Stomach smooth muscle (tissue), 2 donors: Measurements from ENCODE around the gene BHLHA15.

Source experiments
- H3K27ac ChIP-seq: one replicate; pipeline ENCODE4 v1.7.0; 2013; ENCODE audit warnings: mild to moderate bottlenecking, low read length, inconsistent platforms
- H3K27me3 ChIP-seq, 2 donors: one replicate each; pipeline ENCODE4 v1.7.0; 2013; ENCODE audit warnings: low read length in 2 of 2; ENCODE audit not compliant: insufficient read depth in 2 of 2, control insufficient read depth in 1 of 2
- H3K36me3 ChIP-seq, 2 donors: one replicate each; pipeline ENCODE4 v1.7.0; 2013; ENCODE audit warnings: low read length in 2 of 2; ENCODE audit not compliant: control insufficient read depth in 2 of 2, insufficient read depth in 2 of 2
- H3K4me1 ChIP-seq: one replicate; pipeline ENCODE4 v1.7.0; 2013; ENCODE audit warnings: low read length; ENCODE audit not compliant: control insufficient read depth, insufficient read depth
- H3K4me3 ChIP-seq, 2 donors: one replicate each; pipeline ENCODE4 v1.7.0; 2013; ENCODE audit warnings: low read length in 2 of 2
- H3K9ac ChIP-seq, 2 donors: one replicate each; pipeline ENCODE4 v1.7.0; 2013; ENCODE audit warnings: low read length in 2 of 2, mild to moderate bottlenecking in 1 of 2
- H3K9me3 ChIP-seq, 2 donors: one replicate each; pipeline ENCODE4 v1.7.0; 2013; ENCODE audit warnings: low read length in 2 of 2; ENCODE audit not compliant: control insufficient read depth in 2 of 2
- donor health status: healthy.
- donor health status: Pancreatic carcinoma.

The BHLHA15 gene

DNA sequence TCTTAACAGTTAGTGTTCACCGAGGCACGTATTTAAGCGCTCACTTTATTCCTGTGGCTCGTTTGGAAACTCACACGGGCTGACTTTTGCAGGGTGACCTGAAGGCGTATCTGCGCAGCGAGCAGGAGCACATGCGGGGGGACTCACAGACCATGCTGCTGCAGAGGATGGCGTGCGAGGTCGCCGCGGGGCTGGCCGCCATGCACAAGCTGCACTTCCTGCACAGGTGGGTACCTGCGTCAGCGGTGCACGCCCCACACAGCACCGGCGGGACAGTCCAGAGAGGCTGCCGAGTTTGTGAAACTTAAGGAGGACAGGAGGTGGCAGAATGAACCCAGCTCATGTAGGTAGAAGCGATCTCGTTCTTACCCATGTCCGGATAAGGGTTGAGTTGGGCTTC, 39.8 kb upstream of the BHLHA15 start:
- no peaks in the 10 kb centered on the region for H3K27me3 ChIP-seq
- no peaks in the 10 kb centered on the region for H3K4me1 ChIP-seq
- H3K9me3 ChIP-seq: no peaks in the 10 kb centered on the region
- peaks cover 12 to 20% of the 10 kb centered on the region in 2 donors for H3K36me3 ChIP-seq
- no peak overlapping the region for H3K4me3 ChIP-seq
- H3K9ac ChIP-seq: no peak overlapping the region
- no peak overlapping the region for H3K27ac ChIP-seq

DNA sequence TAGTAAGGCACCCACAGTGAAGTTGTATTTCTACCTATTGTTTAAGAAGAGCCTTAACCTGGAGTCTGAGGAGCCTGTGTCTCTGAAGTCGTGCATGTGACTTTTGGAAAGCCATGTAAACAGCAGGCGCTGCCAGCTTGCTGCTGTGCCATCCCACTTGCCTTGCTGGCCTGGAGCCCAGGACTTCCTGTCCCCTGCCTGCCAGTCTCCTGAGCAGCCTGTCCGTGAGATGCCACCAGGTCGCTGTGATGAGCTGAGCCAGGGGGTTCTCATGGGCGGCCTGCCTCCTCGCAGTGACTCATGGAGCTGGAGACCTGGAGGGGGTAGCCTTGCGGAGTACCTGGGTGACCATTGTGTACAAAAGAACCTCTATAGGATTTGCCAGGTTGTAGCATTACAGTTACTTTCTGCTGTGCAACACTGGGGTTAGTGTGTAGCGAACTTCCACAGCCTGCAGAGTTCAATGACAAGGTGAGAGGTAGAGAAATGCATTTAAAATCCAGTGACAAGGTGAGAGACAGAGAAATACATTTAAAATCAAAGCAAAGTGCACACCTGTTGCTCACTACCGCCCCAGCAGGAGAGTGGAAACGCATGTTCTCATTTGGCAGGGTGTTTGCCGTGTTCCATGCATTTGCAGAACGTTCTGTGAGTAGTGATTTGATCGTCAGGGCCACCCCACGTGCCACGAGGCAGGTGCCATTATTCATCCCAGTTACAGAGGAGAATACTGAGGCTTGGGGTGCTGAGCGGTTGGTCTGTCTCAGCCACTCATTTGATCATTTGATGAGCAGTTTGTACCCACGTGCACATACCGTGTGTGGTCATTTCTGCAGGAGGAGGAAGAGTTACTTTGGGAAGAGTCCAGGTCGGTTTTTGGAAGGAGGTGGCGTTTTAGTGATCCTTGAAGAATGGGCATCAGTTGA, 36.6 kb upstream of the BHLHA15 start:
- Histone ChIP-seq H3K9ac (no peak overlapping the region), H3K27ac (no peak overlapping the region), H3K4me3 (no peak overlapping the region), H3K27me3 (no peaks in the 10 kb centered on the region), H3K4me1 (no peaks in the 10 kb centered on the region), H3K9me3 (no peaks in the 10 kb centered on the region), H3K36me3 (peaks cover 18 to 21% of the 10 kb centered on the region in 2 donors)

DNA sequence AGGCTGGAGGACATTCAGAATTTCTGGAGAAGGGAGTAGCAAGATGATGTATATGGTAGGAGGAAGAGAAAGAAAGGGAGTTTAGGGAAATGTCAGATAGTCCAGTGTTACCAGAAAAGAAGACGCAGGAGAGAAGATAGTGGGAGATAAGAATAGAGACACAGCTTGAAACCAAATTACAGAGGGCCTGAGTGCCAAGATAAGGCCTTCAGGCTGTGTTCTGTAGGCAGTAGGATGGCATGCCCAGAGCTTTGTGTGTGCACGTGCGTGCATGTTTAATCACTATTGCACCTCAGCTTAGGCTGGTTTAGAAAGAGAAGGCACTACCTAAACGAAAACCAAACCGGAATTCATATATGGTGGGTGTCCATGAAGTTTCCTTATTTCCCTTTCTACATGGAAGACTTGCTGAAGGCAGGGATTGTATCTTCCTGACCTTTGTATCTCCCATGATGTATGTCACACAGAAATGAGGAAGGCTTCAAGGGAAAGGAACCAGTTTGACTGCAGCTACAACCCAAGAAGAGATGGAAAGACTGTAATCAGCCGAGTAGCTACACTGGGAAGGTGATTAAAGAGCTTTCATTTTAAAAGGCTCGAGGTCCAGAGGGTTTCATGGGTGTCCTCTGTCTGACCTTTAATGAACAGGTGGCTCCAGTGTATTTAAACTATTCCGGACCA, 35.8 kb upstream of the BHLHA15 start:
- H3K27ac ChIP-seq: no peak overlapping the region

DNA sequence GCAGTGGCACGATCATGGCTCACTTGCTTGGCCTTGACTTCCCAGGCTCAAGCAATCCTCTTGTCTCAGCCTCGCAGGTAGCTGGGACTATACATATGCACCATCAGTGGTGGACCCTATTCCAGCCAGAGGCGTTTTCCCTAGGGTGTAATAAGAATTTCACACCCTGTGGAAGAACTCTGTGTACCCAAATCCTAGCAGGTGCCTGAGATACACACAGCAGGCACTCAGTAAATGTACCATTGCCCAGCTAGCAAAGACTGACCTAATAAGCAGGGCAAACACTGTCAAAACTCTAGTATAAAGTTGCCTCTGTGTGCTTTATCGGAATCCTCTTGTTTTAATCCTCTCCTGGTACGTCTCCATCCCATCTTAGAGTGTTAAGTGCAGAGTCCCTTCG, 33.7 kb upstream of the BHLHA15 start:
- no peaks in the 10 kb centered on the region for H3K4me1 ChIP-seq
- no peak overlapping the region for H3K27ac ChIP-seq
- no peak overlapping the region for H3K9ac ChIP-seq
- H3K9me3 ChIP-seq: no peaks in the 10 kb centered on the region
- no peak overlapping the region for H3K4me3 ChIP-seq
- H3K27me3 ChIP-seq: no peaks in the 10 kb centered on the region
- peaks cover 12 to 14% of the 10 kb centered on the region in 2 donors for H3K36me3 ChIP-seq

More for the DNA sequence above, 35.8 kb upstream of the BHLHA15 start:
- Histone ChIP-seq H3K4me3 (no peak overlapping the region), H3K9ac (no peak overlapping the region), H3K4me1 (no peaks in the 10 kb centered on the region), H3K9me3 (no peaks in the 10 kb centered on the region), H3K36me3 (peaks cover 18 to 21% of the 10 kb centered on the region in 2 donors), H3K27me3 (no peaks in the 10 kb centered on the region)

DNA sequence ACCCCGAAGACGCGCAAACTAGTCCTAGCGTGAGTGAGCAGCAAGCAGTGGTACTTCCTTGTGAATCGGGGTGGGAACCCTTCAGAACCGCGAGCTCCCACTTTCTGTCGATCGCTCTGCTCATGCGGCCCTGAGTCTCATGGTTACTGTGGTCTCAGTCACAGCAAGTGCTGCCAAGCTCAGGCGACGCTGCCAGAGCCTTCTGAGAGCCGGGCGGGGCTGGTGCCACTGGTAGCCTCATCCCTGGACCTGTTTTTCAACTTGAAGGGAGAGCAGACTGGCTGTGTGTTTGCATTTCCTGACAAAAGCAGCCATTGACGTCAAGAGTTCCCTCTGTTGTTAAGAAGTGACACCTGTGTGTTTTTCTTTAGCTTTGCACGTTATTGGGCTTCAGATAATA, 32.9 kb upstream of the BHLHA15 start:
- Histone ChIP-seq H3K9me3 (no peaks in the 10 kb centered on the region), H3K4me3 (no peak overlapping the region), H3K9ac (no peak overlapping the region), H3K36me3 (peaks cover 12 to 14% of the 10 kb centered on the region in 2 donors), H3K4me1 (no peaks in the 10 kb centered on the region), H3K27me3 (no peaks in the 10 kb centered on the region), H3K27ac (no peak overlapping the region)

DNA sequence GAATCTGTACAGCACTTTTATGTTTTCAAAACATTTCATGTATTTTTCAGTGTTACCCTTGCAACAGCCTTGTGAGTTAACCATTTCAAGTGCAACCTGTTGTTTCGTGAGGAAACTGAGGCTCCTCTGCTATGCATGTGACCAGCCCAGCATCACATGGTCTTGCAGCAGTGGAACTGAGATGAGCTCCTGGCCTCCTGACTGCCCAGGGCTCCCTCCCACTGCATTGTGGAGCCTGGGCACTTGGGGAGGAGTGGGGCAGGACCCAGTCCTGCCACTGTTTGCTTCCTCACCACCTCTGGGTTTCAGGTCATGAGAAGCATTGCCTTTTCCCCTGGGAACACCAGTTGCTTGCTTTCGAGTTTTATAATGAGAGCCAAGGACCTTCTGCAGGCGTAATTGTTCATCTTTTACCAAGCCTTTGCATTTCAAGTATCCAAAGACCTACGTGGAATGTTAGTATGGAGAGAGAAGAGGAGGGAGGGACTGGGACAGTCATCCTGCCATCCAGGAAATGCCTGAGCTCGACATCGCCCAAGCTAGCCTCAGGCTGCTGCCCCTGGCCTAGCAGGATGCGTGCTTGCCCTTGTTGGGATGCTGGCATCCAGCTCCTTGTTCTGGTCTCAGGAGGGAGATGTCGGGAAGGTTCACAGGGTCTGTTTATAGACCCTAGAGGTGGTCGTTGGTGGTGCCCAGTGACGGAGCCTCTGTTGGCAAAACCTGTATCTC, 32.3 kb upstream of the BHLHA15 start:
- Histone ChIP-seq H3K4me1 (no peaks in the 10 kb centered on the region), H3K9me3 (no peaks in the 10 kb centered on the region), H3K27me3 (no peaks in the 10 kb centered on the region), H3K36me3 (peaks cover 12 to 14% of the 10 kb centered on the region in 2 donors), H3K27ac (no peak overlapping the region), H3K4me3 (no peak overlapping the region), H3K9ac (no peak overlapping the region)

DNA sequence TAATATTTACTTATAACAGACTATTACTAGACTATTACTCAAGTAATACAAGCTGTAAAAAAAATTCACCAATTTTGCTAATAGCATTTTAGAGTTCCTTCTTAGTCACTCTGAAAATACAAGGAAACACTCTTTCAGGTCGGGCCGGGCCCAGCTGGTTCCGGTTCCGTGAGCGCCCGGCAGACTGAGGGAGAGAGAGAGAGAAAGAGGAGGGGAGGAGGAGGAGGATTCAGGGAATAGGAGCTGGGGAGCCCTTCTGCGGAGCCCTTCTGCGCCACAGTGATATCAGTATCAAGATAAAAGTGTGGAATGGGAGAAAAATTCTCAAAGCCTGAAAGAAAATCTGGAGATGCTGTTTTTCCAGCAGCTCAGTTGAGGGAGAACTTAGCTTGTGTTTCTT, 30.5 kb upstream of the BHLHA15 start:
- H3K9ac ChIP-seq: no peak overlapping the region
- H3K4me3 ChIP-seq: no peak overlapping the region
- peaks cover 2 to 6% of the 10 kb centered on the region in 2 donors for H3K36me3 ChIP-seq
- H3K4me1 ChIP-seq: no peaks in the 10 kb centered on the region
- H3K27me3 ChIP-seq: no peaks in the 10 kb centered on the region
- H3K9me3 ChIP-seq: no peaks in the 10 kb centered on the region
- H3K27ac ChIP-seq: no peak overlapping the region

DNA sequence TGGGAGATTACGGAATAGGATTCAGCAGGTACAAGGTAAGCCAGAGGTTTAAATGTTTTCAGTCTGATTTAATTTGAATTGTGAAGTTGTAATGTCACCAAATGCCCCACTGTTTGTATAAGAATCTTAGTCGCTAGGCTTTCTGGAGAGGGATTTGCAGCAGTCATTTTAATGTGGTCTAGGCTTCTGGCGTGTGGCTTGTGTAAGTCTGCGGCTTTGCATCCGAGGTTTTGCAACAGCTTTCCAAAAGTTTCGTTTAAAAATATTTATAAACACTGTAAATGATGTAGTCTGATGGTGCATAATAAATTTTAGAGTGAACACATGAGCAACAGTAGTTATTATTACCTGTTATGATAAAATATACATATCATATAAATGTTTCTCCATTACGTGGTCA, 26.1 kb upstream of the BHLHA15 start:
- Histone ChIP-seq H3K9ac (no peak overlapping the region), H3K36me3 (peaks cover 0 to 7% of the 10 kb centered on the region in 2 donors), H3K9me3 (no peaks in the 10 kb centered on the region), H3K27ac (no peak overlapping the region), H3K27me3 (no peaks in the 10 kb centered on the region), H3K4me1 (peaks cover 7% of the 10 kb centered on the region), H3K4me3 (no peak overlapping the region)

DNA sequence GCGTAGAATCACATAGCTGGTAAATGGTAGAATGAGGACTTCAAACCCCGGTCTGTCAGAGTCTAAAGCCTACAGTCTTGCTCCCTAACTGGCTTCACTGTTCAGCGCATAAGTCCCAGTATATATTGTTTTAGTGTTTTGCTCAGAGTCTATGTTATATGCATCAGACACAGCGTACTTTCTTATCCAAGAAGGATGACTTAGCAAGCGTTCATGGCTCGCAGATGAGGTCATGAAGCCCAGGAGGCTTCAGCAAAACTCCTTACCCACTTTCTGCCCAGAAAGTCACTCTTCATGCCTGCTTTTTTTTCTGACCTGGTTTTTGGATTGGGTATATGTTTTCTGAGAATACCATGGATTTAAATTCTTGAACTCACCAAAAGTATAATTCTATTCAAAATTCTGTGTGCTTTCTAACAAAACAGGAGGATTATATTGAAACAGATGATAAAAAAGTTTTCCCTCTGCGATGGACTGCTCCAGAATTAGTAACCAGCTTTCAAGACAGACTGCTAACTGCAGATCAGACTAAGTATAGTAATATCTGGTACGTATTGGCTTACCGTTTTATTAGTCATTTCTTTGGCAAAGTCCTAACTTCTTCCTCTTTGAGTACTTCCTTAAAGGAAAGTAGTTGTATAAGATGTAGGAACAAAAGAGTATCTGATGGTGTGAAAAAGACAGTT, 24.6 kb upstream of the BHLHA15 start:
- Histone ChIP-seq H3K9ac (peak overlapping the region in 1 of 2 donors; percentile 42), H3K27me3 (no peaks in the 10 kb centered on the region), H3K4me3 (no peak overlapping the region), H3K36me3 (peaks cover 0 to 11% of the 10 kb centered on the region in 2 donors), H3K27ac (peak overlapping the region; percentile 18), H3K9me3 (no peaks in the 10 kb centered on the region), H3K4me1 (peaks cover 7% of the 10 kb centered on the region)

DNA sequence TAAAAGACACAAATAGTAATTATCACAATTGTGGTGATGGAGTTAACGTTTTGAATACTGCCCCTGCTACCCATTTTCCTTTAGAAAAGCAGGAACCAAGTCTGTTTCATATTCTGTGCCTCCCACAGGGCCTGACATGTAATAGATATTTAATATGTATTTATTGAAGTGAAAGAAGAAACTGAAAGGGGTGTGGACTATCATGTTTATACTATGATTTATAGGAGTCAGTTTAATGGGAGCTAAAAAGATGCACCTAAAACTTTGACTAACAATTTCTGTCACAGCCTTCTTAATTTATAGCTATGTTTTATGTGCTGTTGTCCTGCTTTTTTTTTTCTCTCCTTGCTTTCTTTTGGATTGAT, 24.1 kb upstream of the BHLHA15 start:
- no peak overlapping the region for H3K27ac ChIP-seq
- H3K9me3 ChIP-seq: no peaks in the 10 kb centered on the region
- no peak overlapping the region for H3K9ac ChIP-seq
- H3K4me3 ChIP-seq: no peak overlapping the region
- H3K27me3 ChIP-seq: no peaks in the 10 kb centered on the region
- H3K36me3 ChIP-seq: peaks cover 0 to 17% of the 10 kb centered on the region in 2 donors
- H3K4me1 ChIP-seq: peaks cover 7% of the 10 kb centered on the region
